ENCODE results near the gene MBLAC1.
A peak's percentile ranks its signal among the peaks of the same experiment; 100 is the strongest.

Gene MBLAC1

GRCh38 chr7:100148559-100149328 is 22.0 kb downstream of the MBLAC1 start, which contains the start of gene LAMTOR4:
LAMTOR4 (plus strand) TSS chr7:100148918; CDS start chr7:100148973, 55 bp downstream.
- H3K79me2 ChIP-seq (ENCODE audit: control insufficient read depth, insufficient read depth, low read length, poor library complexity): peaks cover 6% of the 10 kb centered on the region
- peak within 1 kb of the TSS; percentile 14 for H3K27ac ChIP-seq (ENCODE audit: low read depth, low read length)
- no peak within 1 kb of the TSS for H2BK12ac ChIP-seq (ENCODE audit: low read length)
- H4K91ac ChIP-seq (ENCODE audit: low read depth, low read length): peak within 1 kb of the TSS; percentile 54
- WGBS (ENCODE audit: extremely low coverage, insufficient coverage, insufficient read length): no CpG with 5 or more reads among the region's 46 CpGs
- H2BK120ac ChIP-seq (ENCODE audit: insufficient read depth, low read length, poor library complexity): peak within 1 kb of the TSS; percentile 28
- H3K9me3 ChIP-seq (ENCODE audit: insufficient read depth, low read depth, low read length): no peaks in the 10 kb centered on the region
- H3K79me1 ChIP-seq (ENCODE audit: low read length): peaks cover 6% of the 10 kb centered on the region
- no peaks in the 10 kb centered on the region for H3K27me3 ChIP-seq (ENCODE audit: insufficient read depth, low read length)
- peak within 1 kb of the TSS; percentile 84 for H3K4me3 ChIP-seq (ENCODE audit: low read depth, low read length)
- H2BK5ac ChIP-seq (ENCODE audit: low read depth, low read length, poor library complexity): peak within 1 kb of the TSS; percentile 49
- H3K9ac ChIP-seq (ENCODE audit: low read length): peak within 1 kb of the TSS; percentile 93
- peak within 1 kb of the TSS; percentile 18 for H2AK5ac ChIP-seq (ENCODE audit: low read length)
- peak within 1 kb of the TSS; percentile 86 for H2AFZ ChIP-seq (ENCODE audit: insufficient read depth, low read length, poor library complexity)
- H3K14ac ChIP-seq (ENCODE audit: low read length): peak within 1 kb of the TSS; percentile 83
- H4K8ac ChIP-seq (ENCODE audit: low read depth, low read length): peak within 1 kb of the TSS; percentile 97
- peak within 1 kb of the TSS; percentile 92 for H3K18ac ChIP-seq (ENCODE audit: low read length)
- peak within 1 kb of the TSS; percentile 78 for H4K12ac ChIP-seq (ENCODE audit: low read depth, low read length)
- no peak within 1 kb of the TSS for H3K23ac ChIP-seq (ENCODE audit: low read length)
- DNase-seq: peak; percentile 100
- H3K4me2 ChIP-seq (ENCODE audit: low read length): peak within 1 kb of the TSS; percentile 94
- H3K36me3 ChIP-seq (ENCODE audit: control insufficient read depth in 1 of 2, insufficient read depth in 2 of 2, low read length in 2 of 2): peaks cover 6 to 9% of the 10 kb centered on the region in 2 experiments
- peak within 1 kb of the TSS; percentile 66 for H3K4ac ChIP-seq (ENCODE audit: low read depth, low read length)
- H3K4me1 ChIP-seq (ENCODE audit: control insufficient read depth in 1 of 2, insufficient read depth in 2 of 2, low read length in 2 of 2): peaks cover 5% of the 10 kb centered on the region in 2 experiments

- H3K14ac ChIP-seq (ENCODE audit: low read length): no peak overlapping the region
- H3K27me3 ChIP-seq (ENCODE audit: insufficient read depth, low read length): no peaks in the 10 kb centered on the region
- H3K79me1 ChIP-seq (ENCODE audit: low read length): peaks cover 6% of the 10 kb centered on the region
Measured at GRCh38 chr7:100152404-100152803, 25.6 kb downstream of the MBLAC1 start.

GRCh38 chr7:100152937-100153666 is 26.3 kb downstream of the MBLAC1 start:
- no peak overlapping the region for H3K18ac ChIP-seq (ENCODE audit: low read length)
- no peak overlapping the region for H3K27ac ChIP-seq (ENCODE audit: low read depth, low read length)
- no peak overlapping the region for H2AFZ ChIP-seq (ENCODE audit: insufficient read depth, low read length, poor library complexity)
- peaks cover 4% of the 10 kb centered on the region for H3K9me3 ChIP-seq (ENCODE audit: insufficient read depth, low read depth, low read length)
- no peak overlapping the region for H2BK12ac ChIP-seq (ENCODE audit: low read length)
- peaks cover 8% of the 10 kb centered on the region for H3K79me1 ChIP-seq (ENCODE audit: low read length)
- H3K4me2 ChIP-seq (ENCODE audit: low read length): no peak overlapping the region
- H4K12ac ChIP-seq (ENCODE audit: low read depth, low read length): no peak overlapping the region
- peaks cover 6% of the 10 kb centered on the region for H3K79me2 ChIP-seq (ENCODE audit: control insufficient read depth, insufficient read depth, low read length, poor library complexity)
- no peak overlapping the region for H4K91ac ChIP-seq (ENCODE audit: low read depth, low read length)
- no peak overlapping the region for H2BK120ac ChIP-seq (ENCODE audit: insufficient read depth, low read length, poor library complexity)
- H2BK5ac ChIP-seq (ENCODE audit: low read depth, low read length, poor library complexity): no peak overlapping the region
- H3K4me3 ChIP-seq (ENCODE audit: low read depth, low read length): no peak overlapping the region
- peaks cover 36 to 41% of the 10 kb centered on the region in 2 experiments for H3K36me3 ChIP-seq (ENCODE audit: control insufficient read depth in 1 of 2, insufficient read depth in 2 of 2, low read length in 2 of 2)
- H2AK5ac ChIP-seq (ENCODE audit: low read length): no peak overlapping the region
- H3K4ac ChIP-seq (ENCODE audit: low read depth, low read length): no peak overlapping the region
- no peak for DNase-seq
- no peak overlapping the region for H3K23ac ChIP-seq (ENCODE audit: low read length)
- no CpG with 5 or more reads among the region's 18 CpGs for WGBS (ENCODE audit: extremely low coverage, insufficient coverage, insufficient read length)
- no peaks in the 10 kb centered on the region for H3K27me3 ChIP-seq (ENCODE audit: insufficient read depth, low read length)
- H3K9ac ChIP-seq (ENCODE audit: low read length): no peak overlapping the region
- H4K8ac ChIP-seq (ENCODE audit: low read depth, low read length): no peak overlapping the region
- H3K14ac ChIP-seq (ENCODE audit: low read length): no peak overlapping the region
- H3K4me1 ChIP-seq (ENCODE audit: control insufficient read depth in 1 of 2, insufficient read depth in 2 of 2, low read length in 2 of 2): peaks cover 13 to 18% of the 10 kb centered on the region in 2 experiments

More at GRCh38 chr7:100152404-100152803, 25.6 kb downstream of the MBLAC1 start:
- Histone ChIP-seq H2AFZ (ENCODE audit: insufficient read depth, low read length, poor library complexity) (no peak overlapping the region), H3K4ac (ENCODE audit: low read depth, low read length) (no peak overlapping the region), H3K9me3 (ENCODE audit: insufficient read depth, low read depth, low read length) (peaks cover 4% of the 10 kb centered on the region), H3K4me3 (ENCODE audit: low read depth, low read length) (no peak overlapping the region), H2AK5ac (ENCODE audit: low read length) (no peak overlapping the region), H2BK120ac (ENCODE audit: insufficient read depth, low read length, poor library complexity) (no peak overlapping the region), H4K8ac (ENCODE audit: low read depth, low read length) (no peak overlapping the region), H2BK12ac (ENCODE audit: low read length) (no peak overlapping the region), H3K27ac (ENCODE audit: low read depth, low read length) (no peak overlapping the region), H3K79me2 (ENCODE audit: control insufficient read depth, insufficient read depth, low read length, poor library complexity) (peaks cover 6% of the 10 kb centered on the region), H3K4me1 (ENCODE audit: control insufficient read depth in 1 of 2, insufficient read depth in 2 of 2, low read length in 2 of 2) (peaks cover 11 to 14% of the 10 kb centered on the region in 2 experiments), H2BK5ac (ENCODE audit: low read depth, low read length, poor library complexity) (no peak overlapping the region), H4K91ac (ENCODE audit: low read depth, low read length) (no peak overlapping the region), H4K12ac (ENCODE audit: low read depth, low read length) (no peak overlapping the region), H3K18ac (ENCODE audit: low read length) (no peak overlapping the region), H3K4me2 (ENCODE audit: low read length) (no peak overlapping the region), H3K36me3 (ENCODE audit: control insufficient read depth in 1 of 2, insufficient read depth in 2 of 2, low read length in 2 of 2) (peaks cover 36 to 41% of the 10 kb centered on the region in 2 experiments), H3K9ac (ENCODE audit: low read length) (no peak overlapping the region), H3K23ac (ENCODE audit: low read length) (no peak overlapping the region)
- DNase-seq: no peak

- Histone ChIP-seq H3K27ac (ENCODE audit: low read depth, low read length) (no peak overlapping the region), H3K14ac (ENCODE audit: low read length) (no peak overlapping the region), H3K36me3 (ENCODE audit: control insufficient read depth in 1 of 2, insufficient read depth in 2 of 2, low read length in 2 of 2) (peaks cover 36 to 41% of the 10 kb centered on the region in 2 experiments), H3K9me3 (ENCODE audit: insufficient read depth, low read depth, low read length) (peaks cover 4% of the 10 kb centered on the region), H2AFZ (ENCODE audit: insufficient read depth, low read length, poor library complexity) (no peak overlapping the region), H2BK12ac (ENCODE audit: low read length) (no peak overlapping the region), H3K4me3 (ENCODE audit: low read depth, low read length) (no peak overlapping the region), H4K8ac (ENCODE audit: low read depth, low read length) (no peak overlapping the region), H3K23ac (ENCODE audit: low read length) (no peak overlapping the region), H3K4me2 (ENCODE audit: low read length) (no peak overlapping the region), H3K9ac (ENCODE audit: low read length) (no peak overlapping the region), H4K12ac (ENCODE audit: low read depth, low read length) (no peak overlapping the region), H3K4ac (ENCODE audit: low read depth, low read length) (no peak overlapping the region), H3K79me2 (ENCODE audit: control insufficient read depth, insufficient read depth, low read length, poor library complexity) (peaks cover 9% of the 10 kb centered on the region), H3K27me3 (ENCODE audit: insufficient read depth, low read length) (no peaks in the 10 kb centered on the region), H2AK5ac (ENCODE audit: low read length) (no peak overlapping the region), H3K4me1 (ENCODE audit: control insufficient read depth in 1 of 2, insufficient read depth in 2 of 2, low read length in 2 of 2) (peaks cover 10 to 19% of the 10 kb centered on the region in 2 experiments), H3K18ac (ENCODE audit: low read length) (no peak overlapping the region), H2BK5ac (ENCODE audit: low read depth, low read length, poor library complexity) (no peak overlapping the region), H3K79me1 (ENCODE audit: low read length) (peaks cover 11% of the 10 kb centered on the region), H4K91ac (ENCODE audit: low read depth, low read length) (no peak overlapping the region), H2BK120ac (ENCODE audit: insufficient read depth, low read length, poor library complexity) (no peak overlapping the region)
- DNase-seq: no peak
- no CpG with 5 or more reads among the region's 16 CpGs for WGBS (ENCODE audit: extremely low coverage, insufficient coverage, insufficient read length)
Measured at GRCh38 chr7:100153708-100154535, 27.2 kb downstream of the MBLAC1 start.
